Hypothalamus (tissue), 51 donors: Measurements from ENCODE around the gene ZNF584.
"Not testable (repeated sequence)": the region's sequence is repeated elsewhere in the genome, so short reads cannot be mapped to it uniquely, and the experiment has no call there.

Source experiments
- DNase-seq, 51 donors: peaks; one replicate each; lab custom pipeline; 2025; lab: John Stamatoyannopoulos, UW

Gene ZNF584

DNA sequence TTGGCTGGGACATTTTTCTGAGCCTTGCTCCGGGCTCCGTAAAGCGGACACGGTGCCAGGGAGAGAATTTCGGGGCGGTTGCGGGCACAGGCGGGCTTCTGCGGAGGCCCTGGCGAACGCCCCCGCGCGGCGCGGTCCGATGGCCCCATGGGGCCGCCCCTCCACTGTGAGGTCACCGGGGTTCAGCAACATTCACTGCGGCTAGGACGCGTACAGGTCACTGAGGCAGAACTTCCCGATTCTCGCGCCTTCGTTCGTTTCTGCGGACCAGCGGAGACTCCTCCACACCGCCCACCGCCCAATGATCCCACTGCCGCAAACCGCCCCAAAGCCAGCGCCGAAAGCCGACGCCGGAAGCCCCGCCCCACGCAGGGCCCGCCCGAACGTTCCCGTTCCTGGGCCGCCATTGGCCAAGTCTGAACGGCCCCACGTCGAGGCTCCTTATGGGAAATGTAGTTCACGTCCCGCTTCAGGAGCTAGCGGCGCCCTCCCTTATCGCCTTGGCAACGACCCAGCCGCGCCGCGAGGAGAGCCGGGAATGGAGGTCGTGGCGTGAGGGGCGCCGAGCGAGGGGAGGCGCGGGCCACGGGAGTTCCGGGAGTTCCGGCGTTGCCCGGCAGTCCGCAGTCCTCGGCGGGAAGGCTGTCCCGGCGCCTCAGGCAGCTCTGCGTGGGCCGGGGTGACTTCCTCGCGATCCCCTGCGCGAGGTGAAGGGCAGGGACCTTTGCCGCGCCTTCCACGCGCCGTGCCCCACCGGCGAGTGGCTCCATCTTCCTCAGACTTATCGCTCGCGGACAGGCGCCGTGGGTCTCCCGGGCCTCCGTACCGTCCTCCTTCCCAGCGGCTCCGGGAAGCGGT lies at the start of gene ZNF584:
Gene ZNF584 (plus strand): TSS at position 498 of the 858 bp plus-strand sequence. CDS start 499 bp downstream, outside the sequence.
- peak; percentile 60 to 98 (median 93) for DNase-seq

DNA sequence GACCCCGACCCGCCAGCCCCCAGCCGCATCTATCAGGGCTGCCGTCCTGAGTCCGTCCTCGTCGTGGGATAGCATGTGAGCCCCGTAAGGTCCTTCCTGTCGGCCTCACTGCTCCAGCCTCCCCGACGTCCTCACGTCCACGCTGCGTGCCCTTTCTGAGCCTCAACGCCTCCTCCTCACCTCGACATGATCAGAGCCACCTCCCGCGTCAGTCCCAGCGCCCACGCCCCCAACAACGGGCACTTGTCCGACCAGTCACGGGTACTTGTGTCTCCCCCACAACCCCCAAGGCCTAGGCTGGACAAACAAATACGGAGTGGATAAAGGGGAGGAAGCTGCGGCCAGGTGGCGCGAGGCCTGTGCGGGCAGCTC lies 46.6 kb upstream of the ZNF584 start:
- peak in 14 of 51 donors; percentile 35 to 79 (median 56) for DNase-seq

DNA sequence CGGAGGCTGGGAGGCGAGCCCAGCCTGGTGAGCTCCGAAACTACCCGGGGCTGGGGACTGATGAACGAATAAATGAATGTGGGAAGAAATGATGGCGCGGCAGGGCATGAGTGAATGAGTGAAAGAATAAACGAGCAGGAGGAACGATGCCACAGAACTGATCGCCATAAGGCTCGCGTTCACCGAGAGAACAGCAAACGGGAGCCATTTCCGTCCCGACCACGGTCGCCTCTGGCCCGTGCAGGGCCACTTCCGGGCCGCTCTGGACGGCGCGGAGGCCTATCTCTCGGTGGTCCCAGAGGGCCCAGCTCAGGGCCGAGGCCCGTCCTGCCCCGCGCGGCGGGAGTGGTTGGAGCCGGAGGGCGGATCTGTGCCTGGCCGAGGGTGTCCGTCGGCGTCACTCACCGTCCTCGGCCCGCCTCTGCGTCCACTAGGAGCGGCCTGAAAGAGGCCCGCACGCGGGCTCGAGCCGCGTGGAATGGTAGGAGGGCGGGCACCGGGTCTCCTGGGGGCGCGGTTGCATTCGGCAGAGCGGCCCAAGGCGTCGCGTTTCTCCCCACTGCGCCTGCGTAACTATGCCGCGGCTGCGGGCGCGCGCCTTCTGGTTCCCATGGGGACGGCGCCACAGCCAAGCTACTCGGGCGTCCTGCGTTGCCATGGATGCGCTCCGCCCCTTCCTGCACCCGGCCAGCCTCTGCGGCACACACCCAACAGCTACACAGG lies 46.0 kb upstream of the ZNF584 start, which contains the start of gene ZNF497:
Gene ZNF497 (minus strand): TSS at position 480 of the 723 bp plus-strand sequence. CDS start 5,116 bp downstream, outside the sequence.
- DNase-seq: peak; percentile 61 to 99 (median 95)

DNA sequence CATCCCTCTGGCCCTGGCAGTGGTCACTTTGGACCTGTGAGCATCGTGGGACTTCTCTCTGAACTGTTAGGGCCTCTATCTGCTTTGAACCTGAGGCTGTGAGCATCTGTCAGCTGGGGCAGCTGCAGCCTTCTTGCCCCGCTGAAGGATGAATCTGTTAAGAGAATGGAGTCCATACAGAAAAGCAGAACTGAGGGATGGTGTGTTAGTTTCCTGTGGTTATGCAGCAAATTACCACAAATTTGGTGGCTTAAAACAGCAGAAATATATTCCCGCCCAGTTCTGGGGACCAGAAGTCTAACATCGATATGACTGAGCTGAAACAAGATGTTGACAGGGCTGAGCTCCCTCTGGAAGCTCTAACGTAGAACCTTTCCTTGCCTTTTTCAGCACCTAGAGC lies 44.3 kb upstream of the ZNF584 start:
- DNase-seq: no peak

DNA sequence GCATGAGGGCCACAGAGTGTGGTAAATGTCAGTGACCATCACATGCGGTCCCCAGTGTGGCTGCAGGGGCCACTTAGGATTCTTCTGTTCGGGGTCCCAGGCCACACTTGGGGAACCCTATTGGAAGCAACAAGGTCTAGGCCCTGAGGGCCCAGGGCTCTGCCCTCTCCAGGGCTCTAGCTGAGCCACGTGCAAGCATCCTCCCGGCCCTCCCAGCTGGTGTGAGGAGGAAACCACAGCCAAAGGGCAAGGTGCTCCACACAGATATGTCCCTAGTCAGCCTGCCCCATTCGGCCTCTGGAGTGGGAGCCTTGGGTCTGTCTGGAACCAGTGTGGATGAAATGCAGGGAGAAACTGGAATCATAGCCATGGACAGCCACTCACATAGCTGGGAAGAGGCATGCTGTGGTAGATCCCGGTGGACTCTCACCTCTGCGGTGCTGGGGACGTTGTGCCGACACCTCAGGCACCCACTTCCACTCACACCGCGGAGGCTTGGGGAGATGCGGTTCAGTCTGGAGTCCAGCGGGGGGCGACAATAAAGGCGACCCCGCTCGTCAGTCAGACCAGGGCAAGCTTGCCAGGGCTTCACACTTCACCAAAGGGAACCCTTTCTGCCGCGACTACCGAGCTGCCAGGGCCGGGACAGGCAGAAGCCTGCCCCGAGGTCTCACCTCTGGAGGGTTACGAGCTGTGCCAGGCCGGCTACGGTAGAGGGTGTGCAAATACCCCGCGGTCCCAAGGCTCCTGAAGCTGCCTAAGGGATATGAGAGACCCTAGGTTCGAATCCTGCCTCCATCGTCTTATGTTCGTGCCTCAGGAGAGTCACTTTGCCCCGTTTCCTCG lies 41.6 kb upstream of the ZNF584 start:
- no peak for DNase-seq

DNA sequence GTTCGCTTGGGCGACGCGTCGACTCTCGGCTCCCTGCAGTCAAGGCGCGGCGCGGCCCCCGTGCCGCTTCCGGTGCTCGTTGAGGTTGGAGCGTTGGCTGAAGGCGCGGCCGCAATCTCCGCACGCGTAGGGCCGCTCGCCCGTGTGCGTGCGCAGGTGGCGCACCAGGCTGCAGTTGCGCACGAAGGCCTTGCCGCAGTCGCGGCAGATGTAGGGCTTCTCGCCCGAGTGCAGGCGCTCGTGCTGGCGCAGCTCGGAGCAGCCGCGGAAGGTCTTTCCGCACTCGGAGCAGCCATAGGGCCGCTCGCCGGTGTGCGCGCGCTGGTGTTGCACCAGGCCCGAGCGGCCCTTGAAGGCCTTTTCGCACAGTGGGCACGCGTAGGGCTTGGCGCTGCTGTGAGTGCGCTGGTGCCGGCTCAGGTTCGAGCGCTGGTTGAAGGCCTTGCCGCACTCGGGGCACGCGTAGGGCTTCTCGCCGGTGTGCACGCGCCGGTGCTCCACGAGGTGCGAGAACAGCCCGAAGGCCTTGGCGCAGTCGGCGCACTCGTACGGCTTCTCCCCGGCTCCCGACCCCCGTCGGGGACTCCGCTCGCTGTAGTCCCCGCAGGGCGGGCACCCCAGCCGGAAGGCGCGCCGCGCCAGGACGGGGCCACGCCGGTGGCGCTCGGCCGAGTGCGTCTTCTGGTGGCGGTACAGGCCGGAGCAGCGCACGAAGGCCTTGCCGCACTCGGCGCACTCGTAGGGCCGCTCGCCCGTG lies 40.6 kb upstream of the ZNF584 start:
- no peak for DNase-seq

DNA sequence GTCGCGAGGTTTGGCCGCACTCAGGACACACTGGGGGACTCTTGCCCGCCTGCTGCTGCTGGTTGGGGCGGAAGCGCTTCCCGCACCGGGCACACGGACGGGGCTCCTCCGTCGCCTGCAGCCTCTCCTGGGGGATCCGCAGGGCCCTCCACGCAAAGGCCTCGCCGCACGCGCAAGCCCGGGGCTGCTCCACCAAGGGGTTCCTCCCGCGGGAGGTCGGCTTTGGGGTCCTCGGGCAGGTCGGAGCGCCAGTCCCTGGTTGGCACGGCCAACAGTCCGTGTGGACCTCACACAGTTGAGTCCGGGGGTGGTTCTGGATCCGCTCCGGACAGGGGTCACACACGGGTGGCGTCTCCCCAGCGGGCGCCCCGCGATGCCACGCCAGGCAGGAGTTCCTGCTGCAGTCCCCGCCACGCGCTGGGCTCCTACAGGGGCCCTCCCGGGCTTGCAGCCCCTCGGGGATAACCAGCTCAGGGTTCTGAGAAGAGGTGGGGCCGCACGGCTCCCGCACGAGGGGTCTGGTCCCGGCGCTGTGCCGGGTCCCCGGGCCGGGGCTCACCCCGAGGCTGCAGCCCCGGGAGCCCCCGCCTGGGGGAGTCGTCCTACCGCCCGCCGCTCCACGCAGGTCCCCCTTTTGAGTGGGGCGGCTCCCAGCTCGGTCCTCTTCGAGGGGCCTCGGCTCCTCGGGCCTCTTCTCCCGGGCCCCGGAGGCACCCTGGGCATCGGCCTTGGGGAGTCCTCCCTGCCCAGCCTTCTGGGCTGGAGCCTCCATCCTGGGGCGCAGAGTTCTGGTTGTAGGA lies 39.7 kb upstream of the ZNF584 start:
- no peak for DNase-seq

DNA sequence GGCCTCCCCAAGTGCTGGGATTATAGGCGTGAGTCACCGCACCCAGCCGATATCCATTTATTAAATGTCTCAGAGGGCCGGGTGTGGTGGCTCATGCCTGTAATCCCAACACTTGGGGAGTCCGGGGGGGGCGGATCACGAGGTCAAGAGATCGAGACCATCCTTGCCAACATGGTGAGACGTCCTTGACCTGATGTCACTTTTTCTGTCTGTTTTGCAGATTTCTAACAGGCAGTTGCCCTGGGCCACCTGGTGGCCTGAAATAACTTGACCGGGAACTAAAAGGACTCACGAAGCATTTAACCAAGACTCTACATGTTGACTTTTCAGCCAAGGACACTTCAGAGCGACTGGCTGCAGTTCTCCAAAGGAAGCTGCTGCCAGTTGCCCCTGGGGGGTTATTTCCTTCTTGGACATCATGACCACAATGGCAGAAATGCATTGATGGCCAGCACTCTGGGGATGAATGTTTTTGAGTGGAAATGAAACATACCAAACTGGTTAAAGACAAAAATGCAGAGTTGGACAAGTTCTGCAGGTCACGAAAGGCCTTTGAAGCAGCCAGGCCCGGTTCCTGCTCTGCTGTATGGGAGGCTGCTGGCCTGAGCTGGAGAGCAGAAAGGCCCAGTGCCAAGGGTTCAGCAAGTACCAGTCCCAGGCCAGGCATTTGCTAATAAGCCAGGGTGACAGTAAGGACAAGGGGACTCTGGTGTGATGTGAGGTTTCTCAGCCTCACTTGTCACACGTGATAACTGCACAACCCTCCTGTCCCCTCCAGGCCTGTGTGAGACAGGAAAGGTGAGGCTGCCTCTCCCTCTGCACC lies 35.9 kb upstream of the ZNF584 start:
- DNase-seq: peak in 5 of 51 donors; percentile 7 to 27 (median 18)

DNA sequence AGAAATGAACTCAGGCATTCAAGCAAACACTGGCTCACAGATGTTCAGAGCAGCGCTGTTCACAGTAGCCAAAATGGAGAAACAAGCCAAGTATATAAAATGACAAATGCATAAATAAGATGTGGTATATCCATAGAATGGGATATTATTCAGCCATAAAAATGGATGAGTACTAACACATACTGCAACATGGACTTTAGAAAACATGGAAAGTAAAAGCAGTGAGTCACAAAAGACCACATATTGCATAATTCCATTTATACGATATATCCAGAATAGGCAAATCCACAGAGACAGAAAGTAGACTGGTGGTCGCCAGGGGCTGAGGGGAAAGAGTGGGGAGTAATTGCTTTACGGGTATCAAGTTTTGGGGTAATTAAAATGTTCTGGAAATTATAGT lies 34.2 kb upstream of the ZNF584 start:
- no peak for DNase-seq

DNA sequence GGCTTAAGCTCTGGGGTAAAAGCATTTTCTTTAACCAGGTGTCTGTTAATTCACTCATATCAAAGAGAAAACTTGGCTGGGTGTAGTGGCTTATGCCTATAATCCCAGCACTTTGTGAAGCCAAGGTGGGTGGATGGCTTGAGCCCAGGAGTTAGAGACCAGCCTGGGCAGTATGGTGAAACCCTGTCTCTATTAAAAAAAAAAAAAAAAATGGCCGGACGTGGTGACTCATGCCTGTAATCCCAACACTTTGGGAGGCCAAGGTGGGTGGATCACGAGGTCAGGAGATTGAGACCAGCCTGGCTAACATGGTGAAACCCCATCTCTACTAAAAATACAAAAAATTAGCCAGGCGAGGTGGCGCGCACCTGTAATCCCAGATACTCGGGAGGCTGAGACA lies 31.7 kb upstream of the ZNF584 start:
- not testable (repeated sequence) for DNase-seq

DNA sequence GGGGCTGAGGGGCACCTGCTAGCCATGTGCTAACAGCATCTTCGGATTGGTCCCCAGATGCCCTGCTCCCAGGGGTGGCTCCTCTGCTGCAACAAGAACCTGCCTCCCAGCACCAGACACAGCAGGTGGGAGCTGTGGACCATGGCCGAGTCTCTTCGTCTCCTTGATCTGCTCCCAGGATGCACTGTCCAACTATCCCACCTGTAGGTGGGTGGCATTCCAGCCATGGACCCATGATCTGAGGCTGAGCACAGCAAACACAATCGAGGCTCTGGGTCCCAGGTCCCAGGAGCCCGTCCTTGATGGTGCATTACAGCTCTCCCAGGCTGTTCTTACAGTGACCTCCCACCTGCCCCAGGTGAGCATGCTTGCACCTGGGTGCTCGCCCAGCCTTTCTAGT lies 29.2 kb upstream of the ZNF584 start:
- no peak for DNase-seq

DNA sequence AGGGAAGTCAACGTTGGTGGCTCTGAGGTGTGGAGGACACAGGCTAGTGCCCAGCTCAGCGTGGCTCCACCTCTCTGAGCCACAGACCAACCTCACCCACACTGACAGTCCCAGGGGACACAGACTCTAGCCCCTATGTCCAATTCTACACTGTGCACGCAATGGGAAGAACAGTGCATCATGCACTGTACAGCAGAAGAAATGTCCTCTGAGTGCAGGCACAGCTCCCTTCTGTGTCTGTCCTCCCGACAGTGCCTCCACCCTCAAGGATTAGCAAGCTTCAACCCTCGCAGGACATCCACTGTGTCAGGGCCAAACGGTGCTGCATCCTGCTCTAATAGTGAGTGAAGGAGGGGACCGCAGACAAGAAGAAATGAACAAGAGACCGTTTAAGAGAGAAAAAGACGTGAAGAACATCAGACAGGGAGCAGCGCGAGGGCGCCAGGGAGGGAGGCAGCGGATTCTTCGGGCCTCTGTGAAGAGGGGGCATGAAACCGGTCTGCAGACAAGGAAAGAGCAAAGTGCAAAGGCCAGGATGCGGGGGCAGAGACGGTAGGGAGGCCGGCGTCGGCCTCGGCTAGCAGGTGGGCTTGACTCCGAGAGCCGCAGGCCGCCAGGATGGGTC lies 28.3 kb upstream of the ZNF584 start:
- DNase-seq: peak in 2 of 51 donors; percentile 42 to 44

DNA sequence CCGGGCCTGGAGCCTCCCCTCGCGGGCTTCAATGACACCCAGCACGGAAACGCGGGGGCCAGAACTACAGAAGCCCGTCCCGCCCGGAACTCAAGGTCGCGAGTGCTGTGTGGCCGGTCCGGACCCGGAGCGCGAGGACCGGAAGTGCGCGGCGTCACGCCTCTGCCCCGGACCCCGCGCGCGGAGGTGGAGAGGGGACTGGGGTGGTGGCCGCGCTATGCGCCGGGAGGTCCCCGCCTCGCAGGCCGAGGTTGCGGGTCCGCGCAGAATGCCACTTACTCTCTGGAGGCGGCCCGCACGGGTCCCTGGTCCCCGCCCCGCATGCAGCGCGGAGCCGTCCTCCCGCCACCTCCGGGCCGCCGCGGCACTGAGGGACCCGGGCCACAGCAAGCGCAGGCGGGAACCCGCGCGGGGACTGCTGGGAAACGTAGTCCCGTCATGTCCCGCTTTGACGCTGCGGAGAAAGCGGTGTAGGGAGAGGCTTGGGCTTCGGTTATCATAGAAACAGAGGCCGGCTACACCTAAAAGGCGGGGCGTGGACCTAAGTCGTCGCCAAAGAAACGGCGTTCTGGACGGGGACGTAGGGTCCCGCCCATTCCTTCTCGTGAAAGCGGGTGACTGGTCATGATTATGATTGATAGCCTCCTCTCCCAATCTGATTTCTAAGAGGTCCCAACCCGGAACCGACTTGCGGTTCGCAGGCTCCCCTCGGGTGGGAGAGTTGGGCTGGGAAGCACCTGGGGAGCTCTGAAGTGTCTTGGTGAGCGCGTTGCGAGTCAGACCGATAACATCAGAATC lies 27.6 kb upstream of the ZNF584 start, which contains the start of gene ZNF837:
Gene ZNF837 (minus strand): TSS at position 369 of the 798 bp plus-strand sequence. CDS start 11,698 bp downstream, outside the sequence.
- DNase-seq: peak; percentile 80 to 99 (median 97)

DNA sequence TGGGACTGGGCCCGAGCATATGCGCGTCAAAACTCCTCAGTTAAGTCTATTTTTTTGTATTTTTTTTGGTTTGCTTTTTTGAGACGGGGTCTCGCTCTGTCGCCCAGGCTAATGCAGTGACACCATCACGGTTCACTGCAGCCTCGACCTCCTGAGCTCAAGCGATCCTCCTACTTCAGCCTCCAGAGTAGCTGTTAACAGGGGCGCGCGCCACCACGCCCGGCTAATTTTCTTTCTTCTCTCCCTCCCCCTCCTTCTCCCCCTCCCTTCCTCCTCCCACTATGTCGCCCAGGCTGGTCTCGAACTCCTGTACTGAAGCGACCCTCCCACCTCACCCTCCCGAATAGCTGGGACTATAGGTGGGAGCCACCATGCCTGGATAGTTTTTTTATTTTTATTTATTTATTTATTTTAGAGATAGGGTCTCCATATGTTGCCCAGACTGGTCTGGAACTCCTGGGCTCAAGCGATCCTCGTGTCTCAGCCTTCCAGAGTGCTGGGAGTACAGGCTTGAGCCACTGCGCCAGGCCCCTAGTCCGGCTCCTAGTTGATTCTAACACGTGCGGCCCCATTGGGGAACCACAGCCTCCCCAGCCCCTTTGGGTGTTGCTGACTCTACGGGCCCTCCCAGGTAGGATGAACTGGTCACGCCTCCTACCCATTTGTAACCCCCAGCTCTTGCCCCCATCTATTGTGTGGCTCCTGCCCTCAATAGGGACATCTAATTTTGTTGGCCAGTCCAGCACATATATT lies 26.8 kb upstream of the ZNF584 start:
- DNase-seq: no peak

DNA sequence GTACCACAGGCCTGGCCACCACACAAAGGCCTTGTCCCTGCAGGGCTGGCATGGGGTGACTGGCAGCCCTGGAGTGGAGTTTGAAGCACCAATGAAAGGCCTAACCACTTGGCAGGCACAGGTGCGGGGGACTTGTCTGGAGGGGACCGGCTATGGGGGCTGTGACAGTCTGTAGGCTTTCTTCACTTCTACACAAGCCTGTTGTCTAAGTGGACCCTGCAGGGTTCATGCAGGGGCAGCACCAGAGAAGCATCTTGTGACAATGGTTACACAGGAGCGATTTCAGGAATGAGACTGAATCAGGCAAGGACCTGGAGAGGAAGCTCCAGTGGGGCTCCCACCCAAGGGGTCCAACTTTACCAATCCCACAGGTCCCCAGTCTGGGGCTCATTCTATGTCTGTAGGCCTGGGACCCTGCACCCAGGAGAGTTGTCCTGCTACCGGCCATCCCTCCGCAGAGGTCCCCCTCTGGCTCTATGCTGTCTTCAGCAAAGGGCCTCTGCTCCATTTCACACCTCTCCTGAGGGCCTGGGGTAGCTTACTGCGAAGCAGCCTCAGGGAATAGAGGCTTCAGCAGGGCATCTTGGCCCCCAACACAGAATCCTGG lies 25.3 kb upstream of the ZNF584 start:
- no peak for DNase-seq
